Mesothelial cell of epicardium (in vitro differentiated cells): ENCODE data around the gene COL15A1. TPM values are rescaled to one million over a fixed set of nuclear protein-coding genes. Genes with fewer than 3 reads are reported as not detected.
A peak's percentile ranks its signal among the peaks of the same experiment; 100 is the strongest.

Source experiments
- DNase-seq, 2 experiments: peaks; one replicate each; pipeline ENCODE4 v3.0.0; 2021; ENCODE audit warnings: low spot score in 2 of 2; ENCODE audit not compliant: unreplicated experiment in 2 of 2
- H3K27ac Mint-ChIP-seq: 2 replicates; pipeline ENCODE4 v1.8.0; 2021; ENCODE audit warnings: mixed read lengths
- H3K27me3 Mint-ChIP-seq: 2 replicates; pipeline ENCODE4 v1.8.0; 2021; ENCODE audit warnings: low read depth, mixed read lengths
- H3K36me3 Mint-ChIP-seq: 2 replicates; pipeline ENCODE4 v1.8.0; 2021; ENCODE audit warnings: mixed read lengths
- H3K4me1 Mint-ChIP-seq: 2 replicates; pipeline ENCODE4 v1.8.0; 2021; ENCODE audit warnings: mixed read lengths
- H3K4me3 Mint-ChIP-seq: 2 replicates; pipeline ENCODE4 v1.8.0; 2021; ENCODE audit warnings: mild to moderate bottlenecking, moderate library complexity, mixed read lengths
- H3K9me3 Mint-ChIP-seq: 2 replicates; pipeline ENCODE4 v1.8.0; 2021; ENCODE audit warnings: mixed read lengths
- total RNA-seq: library from RNA; stranded (reverse); gene quantifications from 3 replicates; pipeline ENCODE4 v1.2.1, GENCODE V29; 2021
- TF ChIP-seq, protein P1 (sequence below): fragments of 200-600 bp; sonication (generic); IDR thresholded peaks from one replicate; pipeline ENCODE4 v1.5.0; 2021; ENCODE audit warnings: antibody characterized with exemption; ENCODE audit not compliant: unreplicated experiment

Gene COL15A1
- total RNA-seq, 1 donor from 2014 or later, result 50.1 TPM

GRCh38 chr9:99058964-99059921 is 115.5 kb downstream of the COL15A1 start:
- peaks cover 7% of the 10 kb centered on the region for H3K9me3 Mint-ChIP-seq
- no peak overlapping the region for H3K27ac Mint-ChIP-seq
- no peaks in the 10 kb centered on the region for H3K27me3 Mint-ChIP-seq
- peaks cover 11% of the 10 kb centered on the region for H3K4me1 Mint-ChIP-seq
- H3K4me3 Mint-ChIP-seq, result no peak overlapping the region
- peaks cover 5% of the 10 kb centered on the region for H3K36me3 Mint-ChIP-seq
- TF ChIP-seq, protein P1, sequence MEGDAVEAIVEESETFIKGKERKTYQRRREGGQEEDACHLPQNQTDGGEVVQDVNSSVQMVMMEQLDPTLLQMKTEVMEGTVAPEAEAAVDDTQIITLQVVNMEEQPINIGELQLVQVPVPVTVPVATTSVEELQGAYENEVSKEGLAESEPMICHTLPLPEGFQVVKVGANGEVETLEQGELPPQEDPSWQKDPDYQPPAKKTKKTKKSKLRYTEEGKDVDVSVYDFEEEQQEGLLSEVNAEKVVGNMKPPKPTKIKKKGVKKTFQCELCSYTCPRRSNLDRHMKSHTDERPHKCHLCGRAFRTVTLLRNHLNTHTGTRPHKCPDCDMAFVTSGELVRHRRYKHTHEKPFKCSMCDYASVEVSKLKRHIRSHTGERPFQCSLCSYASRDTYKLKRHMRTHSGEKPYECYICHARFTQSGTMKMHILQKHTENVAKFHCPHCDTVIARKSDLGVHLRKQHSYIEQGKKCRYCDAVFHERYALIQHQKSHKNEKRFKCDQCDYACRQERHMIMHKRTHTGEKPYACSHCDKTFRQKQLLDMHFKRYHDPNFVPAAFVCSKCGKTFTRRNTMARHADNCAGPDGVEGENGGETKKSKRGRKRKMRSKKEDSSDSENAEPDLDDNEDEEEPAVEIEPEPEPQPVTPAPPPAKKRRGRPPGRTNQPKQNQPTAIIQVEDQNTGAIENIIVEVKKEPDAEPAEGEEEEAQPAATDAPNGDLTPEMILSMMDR, result no peak
- no peak for DNase-seq

- Mint-ChIP-seq H3K36me3 (peaks cover 5% of the 10 kb centered on the region), H3K27me3 (no peaks in the 10 kb centered on the region), H3K4me1 (peaks cover 7% of the 10 kb centered on the region), H3K9me3 (peaks cover 7% of the 10 kb centered on the region), H3K27ac (no peak overlapping the region), H3K4me3 (no peak overlapping the region)
- TF ChIP-seq, protein P1, result no peak
- no peak for DNase-seq
These were observed 116.9 kb downstream of the COL15A1 start for GRCh38 chr9:99060621-99061020.

DNA sequence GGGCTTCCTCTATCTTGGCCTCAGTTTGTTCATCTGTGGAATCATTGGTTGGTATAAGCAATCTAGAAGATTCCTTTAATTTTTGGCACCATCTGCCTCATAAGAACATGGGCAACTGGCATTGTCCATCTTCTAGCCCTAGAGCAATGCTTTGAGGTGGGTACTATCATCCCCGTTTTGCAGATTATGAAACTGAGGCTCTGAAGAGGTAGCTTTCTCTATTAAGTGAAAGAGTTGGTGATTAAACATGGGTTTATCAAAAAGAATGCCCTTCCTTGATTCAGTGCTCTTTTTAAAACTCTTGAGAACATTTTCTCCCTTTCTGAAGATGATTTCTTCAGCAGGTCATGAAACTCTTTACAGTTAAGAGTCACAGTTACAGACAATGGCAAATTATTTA is 118.8 kb downstream of the COL15A1 start:
- Mint-ChIP-seq H3K4me3 (no peak overlapping the region), H3K27me3 (no peaks in the 10 kb centered on the region), H3K4me1 (peaks cover 17% of the 10 kb centered on the region), H3K9me3 (no peaks in the 10 kb centered on the region), H3K36me3 (no peaks in the 10 kb centered on the region), H3K27ac (no peak overlapping the region)
- no peak for DNase-seq
- TF ChIP-seq, protein P1, result no peak

DNA sequence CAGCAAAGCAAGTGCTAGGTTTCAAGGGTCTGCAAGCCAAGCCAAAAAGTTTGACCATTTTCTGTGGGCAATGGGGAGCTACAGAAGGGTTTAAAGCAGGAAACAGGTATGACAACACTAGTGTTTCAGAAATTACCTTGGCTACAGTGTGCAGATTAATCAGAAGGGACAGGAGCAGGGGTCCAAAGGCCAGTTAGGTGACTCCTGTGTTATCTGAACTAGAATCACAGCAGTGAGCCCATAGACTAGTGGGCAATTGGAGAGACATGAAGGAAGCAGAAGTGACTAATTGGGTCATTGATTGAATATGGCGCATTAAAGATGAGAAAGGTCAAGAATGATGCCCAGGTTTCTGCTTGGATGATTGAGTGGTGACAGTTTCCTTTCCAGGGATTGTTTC is 119.8 kb downstream of the COL15A1 start:
- H3K4me3 Mint-ChIP-seq, result no peak overlapping the region
- peaks cover 17% of the 10 kb centered on the region for H3K4me1 Mint-ChIP-seq
- no peaks in the 10 kb centered on the region for H3K9me3 Mint-ChIP-seq
- DNase-seq, result no peak
- no peaks in the 10 kb centered on the region for H3K27me3 Mint-ChIP-seq
- TF ChIP-seq, protein P1, result no peak
- no peaks in the 10 kb centered on the region for H3K36me3 Mint-ChIP-seq
- no peak overlapping the region for H3K27ac Mint-ChIP-seq

- no peak for DNase-seq
- peaks cover 23% of the 10 kb centered on the region for H3K4me1 Mint-ChIP-seq
- H3K4me3 Mint-ChIP-seq, result no peak overlapping the region
- no peaks in the 10 kb centered on the region for H3K27me3 Mint-ChIP-seq
- TF ChIP-seq, protein P1, result no peak
- H3K9me3 Mint-ChIP-seq, result no peaks in the 10 kb centered on the region
- H3K27ac Mint-ChIP-seq, result peak overlapping the region; percentile 33
- H3K36me3 Mint-ChIP-seq, result no peaks in the 10 kb centered on the region
These were observed 122.9 kb downstream of the COL15A1 start for GRCh38 chr9:99066571-99066970.
